Endodermal cell (in vitro differentiated cells): ENCODE data around the gene PRR35. TPM values are rescaled to one million over a fixed set of nuclear protein-coding genes. Genes with fewer than 3 reads are reported as not detected.

Experiments used
- DNase-seq: peaks from one replicate; pipeline ENCODE4 v3.0.0-alpha.2; 2017
- H3K27ac ChIP-seq: 2 replicates; pipeline ENCODE4 v1.5.1; 2013; ENCODE audit warnings: mild to moderate bottlenecking, low read depth, low read length, moderate library complexity
- H3K27me3 ChIP-seq: 2 replicates; pipeline ENCODE4 v1.6.1; 2013; ENCODE audit warnings: mild to moderate bottlenecking, low read length, moderate library complexity; ENCODE audit not compliant: insufficient read depth, control insufficient read depth, poor library complexity, severe bottlenecking
- H3K36me3 ChIP-seq: 2 replicates; pipeline ENCODE4 v1.7.0; 2013; ENCODE audit warnings: mild to moderate bottlenecking, low read length, moderate library complexity; ENCODE audit not compliant: control insufficient read depth, insufficient read depth
- H3K4me1 ChIP-seq: one replicate; pipeline ENCODE4 v1.7.0; 2013; ENCODE audit warnings: low read length; ENCODE audit not compliant: control insufficient read depth, insufficient read depth
- H3K4me3 ChIP-seq: 2 replicates; pipeline ENCODE4 v1.5.1; 2013; ENCODE audit warnings: mild to moderate bottlenecking, low read length, moderate library complexity
- H3K9ac ChIP-seq: 2 replicates; pipeline ENCODE4 v1.6.1; 2013; ENCODE audit warnings: mild to moderate bottlenecking, low read length, moderate library complexity; ENCODE audit not compliant: poor library complexity, severe bottlenecking; ENCODE audit errors: extremely low read depth
- H3K9me3 ChIP-seq: 2 replicates; pipeline ENCODE4 v1.6.1; 2013; ENCODE audit warnings: mild to moderate bottlenecking, low read length, moderate library complexity; ENCODE audit not compliant: control insufficient read depth
- H3K27ac Mint-ChIP-seq: 2 replicates; pipeline ENCODE4 v1.8.0; 2020; ENCODE audit warnings: mixed read lengths
- H3K27me3 Mint-ChIP-seq: 2 replicates; pipeline ENCODE4 v1.8.0; 2021; ENCODE audit warnings: mild to moderate bottlenecking, mixed read lengths; ENCODE audit not compliant: insufficient read depth
- H3K36me3 Mint-ChIP-seq: 2 replicates; pipeline ENCODE4 v1.8.0; 2020; ENCODE audit warnings: low read depth, mixed read lengths
- H3K4me1 Mint-ChIP-seq: 2 replicates; pipeline ENCODE4 v1.8.0; 2020; ENCODE audit warnings: mixed read lengths
- H3K4me3 Mint-ChIP-seq: 2 replicates; pipeline ENCODE4 v1.8.0; 2020; ENCODE audit warnings: mild to moderate bottlenecking, moderate library complexity, mixed read lengths
- H3K9me3 Mint-ChIP-seq: 2 replicates; pipeline ENCODE4 v1.8.0; 2020; ENCODE audit warnings: mild to moderate bottlenecking, mixed read lengths
- CTCF ChIP-seq: fragments of 200-600 bp; sonication (generic); conservative IDR thresholded peaks from 2 replicates; pipeline ENCODE4 v1.5.0; 2021; ENCODE audit warnings: antibody characterized with exemption, mild to moderate bottlenecking
- WGBS, 2 experiments: methylation state at CpG; one replicate each; pipeline versions ENCODE4 v1.1.5 to v1.1.7; 2013; ENCODE audit warnings: missing lambda C conversion rate in 2 of 2, mixed read lengths in 1 of 2; ENCODE audit not compliant: insufficient coverage in 1 of 2, insufficient read length in 1 of 2; 5-methylcytosine and 5-hydroxymethylcytosine counted together
- total RNA-seq, 2 donors: library from RNA; stranded (reverse); fragmentation: NEBNext Ultra II Directional in 1 of 2; extraction: Animal tissue kit (Norgen Biotek cat#: 25700) in 1 of 2; gene quantifications; 2 replicates in 1 of 2; 3 replicates in 1 of 2; pipeline ENCODE4 v1.2.1, GENCODE V29; 2021

Gene PRR35
- total RNA-seq, 2 donors from 2014 or later, result 0.29 to 0.62 TPM

GRCh38 chr16:565419-566330, 5.5 kb downstream of the PRR35 start:
- H3K27ac ChIP-seq, result no peak overlapping the region
- peaks cover 21% of the 10 kb centered on the region for H3K27me3 ChIP-seq
- Mint-ChIP-seq H3K27me3 (peaks cover 16% of the 10 kb centered on the region), H3K36me3 (no peaks in the 10 kb centered on the region), H3K4me1 (peaks cover 16% of the 10 kb centered on the region), H3K4me3 (no peak overlapping the region), H3K27ac (no peak overlapping the region), H3K9me3 (no peaks in the 10 kb centered on the region)
- H3K4me3 ChIP-seq, result no peak overlapping the region
- DNase-seq, result no peak
- no peaks in the 10 kb centered on the region for H3K9me3 ChIP-seq
- no peak for TF ChIP-seq CTCF
- 73 to 77% methylated on average over 26 to 34 of the region's 35 CpGs for WGBS, 2 experiments
- no peak overlapping the region for H3K9ac ChIP-seq
- peaks cover 7% of the 10 kb centered on the region for H3K4me1 ChIP-seq
- no peaks in the 10 kb centered on the region for H3K36me3 ChIP-seq

GRCh38 chr16:566475-567372, 6.5 kb downstream of the PRR35 start, which contains the start of gene NHLRC4:
Gene NHLRC4, plus strand, starts transcription at chr16:567005. Its CDS starts 1,043 bp downstream, at chr16:568048.
- H3K4me1 ChIP-seq, result peaks cover 7% of the 10 kb centered on the region
- no peak within 1 kb of the TSS for H3K4me3 Mint-ChIP-seq
- no peak within 1 kb of the TSS for H3K9ac ChIP-seq
- H3K27me3 ChIP-seq, result peaks cover 10% of the 10 kb centered on the region
- peaks cover 1% of the 10 kb centered on the region for H3K36me3 Mint-ChIP-seq
- peak; percentile 91 for DNase-seq
- peaks cover under 1% of the 10 kb centered on the region for H3K36me3 ChIP-seq
- WGBS, 2 experiments, result 58 to 65% methylated on average over 20 to 26 of the region's 26 CpGs
- no peak within 1 kb of the TSS for H3K27ac ChIP-seq
- no peak within 1 kb of the TSS for H3K4me3 ChIP-seq
- H3K9me3 ChIP-seq, result no peaks in the 10 kb centered on the region
- H3K4me1 Mint-ChIP-seq, result peaks cover 21% of the 10 kb centered on the region
- no peak within 1 kb of the TSS for H3K27ac Mint-ChIP-seq
- TF ChIP-seq CTCF, result no peak
- H3K27me3 Mint-ChIP-seq, result peaks cover 9% of the 10 kb centered on the region
- no peaks in the 10 kb centered on the region for H3K9me3 Mint-ChIP-seq
